Coronary artery (tissue), 2 donors: ENCODE results near the gene YTHDC1.

Source experiments
- DNase-seq: peaks from one replicate; pipeline ENCODE4 v3.0.0-alpha.2; 2017; ENCODE audit warnings: low spot score
- H3K27ac ChIP-seq, 2 donors: fragments of 200-600 bp; sonication (generic); one replicate each; pipeline ENCODE4 v1.5.1; 2016 to 2019
- H3K4me3 ChIP-seq: fragments of 200-600 bp; sonication (generic); 2 replicates; pipeline ENCODE4 v1.5.1; 2016; ENCODE audit warnings: mild to moderate bottlenecking, moderate library complexity
- TF ChIP-seq, protein P1 (sequence below): fragments of 200-600 bp; sonication (generic); IDR thresholded peaks from one replicate; pipeline ENCODE4 v1.5.1; 2019; ENCODE audit warnings: antibody characterized with exemption

The YTHDC1 gene

DNA sequence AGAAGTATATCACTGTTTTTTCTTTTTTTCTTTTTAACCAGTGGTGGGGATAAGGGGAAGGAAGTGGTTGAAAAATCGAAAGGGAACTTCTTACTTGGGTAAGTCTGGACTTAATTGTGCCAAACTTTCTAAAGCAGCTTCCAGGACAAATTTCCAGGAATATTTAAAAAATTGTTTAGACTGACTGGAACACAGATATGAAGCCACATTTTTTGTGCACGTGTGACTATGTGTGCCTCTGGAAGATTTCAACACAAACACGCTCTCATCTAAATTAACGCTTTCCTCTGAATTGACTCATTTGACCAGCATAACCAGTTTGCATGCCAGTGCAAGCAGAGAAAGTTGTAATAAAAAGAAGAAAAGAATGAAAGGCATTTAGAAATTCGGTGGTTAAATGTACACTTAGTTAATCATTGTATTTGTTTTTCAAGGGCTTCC lies 18.8 kb upstream of the YTHDC1 start:
- H3K4me3 ChIP-seq = no peak overlapping the region
- TF ChIP-seq, protein P1, sequence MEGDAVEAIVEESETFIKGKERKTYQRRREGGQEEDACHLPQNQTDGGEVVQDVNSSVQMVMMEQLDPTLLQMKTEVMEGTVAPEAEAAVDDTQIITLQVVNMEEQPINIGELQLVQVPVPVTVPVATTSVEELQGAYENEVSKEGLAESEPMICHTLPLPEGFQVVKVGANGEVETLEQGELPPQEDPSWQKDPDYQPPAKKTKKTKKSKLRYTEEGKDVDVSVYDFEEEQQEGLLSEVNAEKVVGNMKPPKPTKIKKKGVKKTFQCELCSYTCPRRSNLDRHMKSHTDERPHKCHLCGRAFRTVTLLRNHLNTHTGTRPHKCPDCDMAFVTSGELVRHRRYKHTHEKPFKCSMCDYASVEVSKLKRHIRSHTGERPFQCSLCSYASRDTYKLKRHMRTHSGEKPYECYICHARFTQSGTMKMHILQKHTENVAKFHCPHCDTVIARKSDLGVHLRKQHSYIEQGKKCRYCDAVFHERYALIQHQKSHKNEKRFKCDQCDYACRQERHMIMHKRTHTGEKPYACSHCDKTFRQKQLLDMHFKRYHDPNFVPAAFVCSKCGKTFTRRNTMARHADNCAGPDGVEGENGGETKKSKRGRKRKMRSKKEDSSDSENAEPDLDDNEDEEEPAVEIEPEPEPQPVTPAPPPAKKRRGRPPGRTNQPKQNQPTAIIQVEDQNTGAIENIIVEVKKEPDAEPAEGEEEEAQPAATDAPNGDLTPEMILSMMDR = no peak
- no peak for DNase-seq
- no peak overlapping the region for H3K27ac ChIP-seq

DNA sequence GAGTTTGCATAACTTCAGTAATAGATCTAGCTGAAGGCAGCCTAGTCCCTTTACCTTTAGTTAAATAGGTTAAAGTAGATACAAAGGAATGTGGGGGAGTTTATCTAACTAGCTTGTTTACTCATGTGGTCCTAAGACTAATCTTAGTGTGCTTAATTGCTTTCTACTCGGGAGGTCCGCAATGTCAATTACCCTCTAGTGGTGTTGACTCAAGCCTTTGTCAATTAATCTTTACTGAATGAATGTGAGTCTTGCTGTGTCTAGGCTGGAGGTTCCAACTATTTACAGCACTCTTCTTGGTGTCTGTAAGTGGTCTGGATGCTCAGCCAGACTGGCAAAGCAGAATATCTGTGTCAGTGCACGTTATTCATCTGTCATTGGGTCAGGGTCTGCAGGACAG lies 17.9 kb upstream of the YTHDC1 start:
- TF ChIP-seq, protein P1 = no peak
- H3K4me3 ChIP-seq = no peak overlapping the region
- H3K27ac ChIP-seq = no peak overlapping the region
- DNase-seq = no peak

DNA sequence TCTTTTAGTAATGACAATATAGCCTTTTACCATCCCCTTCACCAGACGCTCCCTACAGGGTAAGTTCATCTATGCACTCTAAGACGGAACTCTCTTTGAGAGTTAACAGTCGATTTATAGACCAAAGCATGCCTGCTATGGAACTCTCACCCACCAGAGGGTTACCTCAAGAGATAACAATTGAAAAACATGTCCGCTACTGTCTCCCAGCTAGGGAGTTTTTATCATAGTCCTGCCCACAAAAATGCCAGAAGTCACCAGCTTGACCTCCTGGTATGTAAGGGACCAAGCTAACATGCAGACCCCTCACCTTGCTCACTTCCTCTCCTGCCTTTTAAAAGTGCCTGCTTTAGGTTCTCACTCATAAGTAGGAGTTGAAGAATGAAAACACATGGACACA lies 16.7 kb upstream of the YTHDC1 start:
- DNase-seq = no peak
- no peak overlapping the region for H3K4me3 ChIP-seq
- TF ChIP-seq, protein P1 = no peak
- no peak overlapping the region for H3K27ac ChIP-seq

DNA sequence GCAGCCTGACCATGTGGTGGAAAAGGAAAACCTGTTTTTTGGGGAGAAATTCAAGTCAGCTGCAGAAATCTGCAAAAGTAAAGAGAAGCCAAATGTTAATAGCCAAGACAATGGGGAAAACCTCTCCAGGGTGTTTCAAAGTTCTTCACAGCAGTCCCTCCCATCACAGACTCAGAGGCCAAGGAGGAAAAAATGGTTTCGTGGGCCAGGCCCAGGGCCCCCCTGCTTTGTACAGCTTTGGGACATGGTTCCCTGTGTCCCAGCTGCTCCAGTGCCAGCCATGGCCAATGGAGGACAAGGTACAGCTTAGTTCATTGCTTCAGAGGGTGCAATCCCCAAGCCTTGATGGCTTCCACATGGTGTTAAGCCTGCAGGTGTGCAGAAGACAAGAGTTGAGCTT lies 15.2 kb upstream of the YTHDC1 start:
- TF ChIP-seq, protein P1 = no peak
- no peak overlapping the region for H3K4me3 ChIP-seq
- DNase-seq = no peak
- no peak overlapping the region for H3K27ac ChIP-seq

DNA sequence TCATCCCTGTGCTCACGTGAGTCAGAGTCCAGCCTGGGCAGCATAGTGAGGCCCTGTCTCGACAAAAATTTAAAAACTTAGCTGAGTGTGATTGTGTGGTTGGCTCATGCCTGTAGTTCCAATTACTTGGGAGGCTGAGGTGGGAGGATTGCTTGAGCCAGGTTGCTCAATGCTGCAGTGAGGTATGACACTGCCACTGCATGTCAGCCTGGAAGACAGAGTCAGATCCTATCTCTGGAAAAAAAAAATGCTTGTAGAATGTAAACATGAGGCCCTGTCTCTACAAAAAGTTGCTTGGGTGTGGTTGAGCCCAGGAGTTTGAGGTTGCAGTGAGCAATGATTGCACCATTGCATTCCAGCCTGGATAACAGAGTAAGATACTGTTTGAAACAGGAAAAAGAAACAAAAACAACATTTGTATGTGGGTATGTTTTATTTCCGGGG lies 11.3 kb upstream of the YTHDC1 start:
- DNase-seq = no peak
- TF ChIP-seq, protein P1 = no peak
- no peak overlapping the region for H3K4me3 ChIP-seq
- no peak overlapping the region for H3K27ac ChIP-seq

DNA sequence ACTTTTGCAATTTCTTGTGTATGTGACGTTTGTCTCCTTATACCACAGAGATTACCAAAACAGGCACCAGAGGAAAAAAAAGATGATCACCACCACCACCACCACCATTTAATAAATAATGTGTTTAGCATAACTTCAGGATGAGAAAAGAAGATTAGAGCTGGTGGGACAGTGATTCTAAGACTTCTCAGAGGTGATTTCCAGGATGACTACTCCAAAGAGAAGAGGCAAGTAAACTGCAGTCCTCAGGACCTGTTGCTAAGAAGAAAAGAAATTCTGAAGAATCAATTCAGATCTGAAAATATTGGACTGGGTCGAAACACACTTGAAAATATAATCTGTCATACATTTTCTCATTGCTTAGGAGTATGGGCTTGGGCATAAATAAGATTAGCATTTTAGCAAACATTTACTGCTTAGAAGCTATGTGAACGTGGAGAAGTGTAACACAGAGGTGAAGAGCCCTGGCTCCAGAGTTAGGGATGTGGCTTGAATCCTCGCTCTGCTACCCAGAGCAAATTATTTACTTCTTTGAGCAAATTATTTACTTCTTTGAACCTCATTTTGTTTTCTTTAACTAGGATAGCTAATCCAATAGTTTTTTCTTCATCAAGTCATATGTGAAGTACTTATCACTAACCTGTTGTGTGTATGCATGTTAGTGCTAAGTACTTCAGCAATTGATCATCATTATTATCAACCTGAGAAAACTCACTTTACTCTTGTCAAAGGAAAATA lies 10.5 kb upstream of the YTHDC1 start:
- Histone ChIP-seq H3K4me3 (no peak overlapping the region), H3K27ac (no peak overlapping the region)
- TF ChIP-seq, protein P1 = no peak
- no peak for DNase-seq

DNA sequence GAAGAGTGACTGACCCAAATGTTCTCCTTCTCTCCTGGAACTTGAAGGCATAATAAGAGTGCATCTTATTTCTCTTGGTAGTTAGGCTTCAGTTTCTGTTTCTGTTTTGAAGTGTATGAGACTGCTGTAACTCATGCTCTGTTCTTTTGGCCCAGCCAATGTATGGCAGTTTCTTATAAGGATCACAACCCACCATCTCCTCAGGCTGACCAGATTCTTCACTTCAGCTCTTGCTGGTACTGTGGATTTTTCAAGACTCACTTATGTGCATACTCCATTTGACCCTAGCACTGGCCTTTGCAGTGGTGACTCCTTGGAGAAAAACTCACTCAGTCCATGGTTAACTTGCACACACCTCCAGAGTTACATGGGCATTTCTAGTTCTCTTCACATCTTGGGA lies 9.6 kb upstream of the YTHDC1 start:
- no peak for DNase-seq
- H3K27ac ChIP-seq = no peak overlapping the region
- no peak overlapping the region for H3K4me3 ChIP-seq
- TF ChIP-seq, protein P1 = no peak
